ENCODE data around the gene CREB3. TPM values are rescaled to one million over a fixed set of nuclear protein-coding genes. Genes with fewer than 3 reads are reported as not detected.
A peak's percentile ranks its signal among the peaks of the same experiment; 100 is the strongest.

The CREB3 gene
- total RNA-seq, 1 donor from 2014 or later, result 29.2 TPM

DNA sequence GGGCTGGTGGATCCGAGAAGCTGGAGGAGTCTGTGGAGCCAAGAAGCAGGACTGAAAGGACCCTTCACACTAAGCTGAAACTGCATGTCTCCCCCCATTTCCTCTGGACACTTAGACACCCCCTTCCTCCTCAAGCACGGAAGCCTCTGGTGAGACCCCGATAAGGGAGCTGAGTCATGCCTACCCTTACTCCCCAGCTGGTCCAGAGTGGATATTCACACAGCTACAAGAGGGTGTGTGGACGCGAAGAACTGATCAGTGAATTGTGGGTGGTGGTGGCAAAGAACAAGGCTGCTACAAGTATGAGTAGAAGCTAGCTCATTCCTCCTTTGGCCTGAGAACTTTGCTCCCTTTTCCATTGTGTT lies 4.8 kb upstream of the CREB3 start:
- Mint-ChIP-seq H3K27me3 (ENCODE audit: unreplicated experiment) (peaks cover 16% of the 10 kb centered on the region), H3K27ac (ENCODE audit: unreplicated experiment) (no peak overlapping the region), H3K36me3 (ENCODE audit: low read depth, unreplicated experiment) (peaks cover 35% of the 10 kb centered on the region), H3K4me3 (ENCODE audit: unreplicated experiment) (no peak overlapping the region), H3K9me3 (ENCODE audit: unreplicated experiment) (no peaks in the 10 kb centered on the region), H3K4me1 (ENCODE audit: unreplicated experiment) (peaks cover 22% of the 10 kb centered on the region)
- DNase-seq (ENCODE audit: low spot score), result no peak
- TF ChIP-seq, protein P1, sequence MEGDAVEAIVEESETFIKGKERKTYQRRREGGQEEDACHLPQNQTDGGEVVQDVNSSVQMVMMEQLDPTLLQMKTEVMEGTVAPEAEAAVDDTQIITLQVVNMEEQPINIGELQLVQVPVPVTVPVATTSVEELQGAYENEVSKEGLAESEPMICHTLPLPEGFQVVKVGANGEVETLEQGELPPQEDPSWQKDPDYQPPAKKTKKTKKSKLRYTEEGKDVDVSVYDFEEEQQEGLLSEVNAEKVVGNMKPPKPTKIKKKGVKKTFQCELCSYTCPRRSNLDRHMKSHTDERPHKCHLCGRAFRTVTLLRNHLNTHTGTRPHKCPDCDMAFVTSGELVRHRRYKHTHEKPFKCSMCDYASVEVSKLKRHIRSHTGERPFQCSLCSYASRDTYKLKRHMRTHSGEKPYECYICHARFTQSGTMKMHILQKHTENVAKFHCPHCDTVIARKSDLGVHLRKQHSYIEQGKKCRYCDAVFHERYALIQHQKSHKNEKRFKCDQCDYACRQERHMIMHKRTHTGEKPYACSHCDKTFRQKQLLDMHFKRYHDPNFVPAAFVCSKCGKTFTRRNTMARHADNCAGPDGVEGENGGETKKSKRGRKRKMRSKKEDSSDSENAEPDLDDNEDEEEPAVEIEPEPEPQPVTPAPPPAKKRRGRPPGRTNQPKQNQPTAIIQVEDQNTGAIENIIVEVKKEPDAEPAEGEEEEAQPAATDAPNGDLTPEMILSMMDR (IDR thresholded peaks at IDR 0.05; ENCODE audit: unreplicated experiment), result no peak

DNA sequence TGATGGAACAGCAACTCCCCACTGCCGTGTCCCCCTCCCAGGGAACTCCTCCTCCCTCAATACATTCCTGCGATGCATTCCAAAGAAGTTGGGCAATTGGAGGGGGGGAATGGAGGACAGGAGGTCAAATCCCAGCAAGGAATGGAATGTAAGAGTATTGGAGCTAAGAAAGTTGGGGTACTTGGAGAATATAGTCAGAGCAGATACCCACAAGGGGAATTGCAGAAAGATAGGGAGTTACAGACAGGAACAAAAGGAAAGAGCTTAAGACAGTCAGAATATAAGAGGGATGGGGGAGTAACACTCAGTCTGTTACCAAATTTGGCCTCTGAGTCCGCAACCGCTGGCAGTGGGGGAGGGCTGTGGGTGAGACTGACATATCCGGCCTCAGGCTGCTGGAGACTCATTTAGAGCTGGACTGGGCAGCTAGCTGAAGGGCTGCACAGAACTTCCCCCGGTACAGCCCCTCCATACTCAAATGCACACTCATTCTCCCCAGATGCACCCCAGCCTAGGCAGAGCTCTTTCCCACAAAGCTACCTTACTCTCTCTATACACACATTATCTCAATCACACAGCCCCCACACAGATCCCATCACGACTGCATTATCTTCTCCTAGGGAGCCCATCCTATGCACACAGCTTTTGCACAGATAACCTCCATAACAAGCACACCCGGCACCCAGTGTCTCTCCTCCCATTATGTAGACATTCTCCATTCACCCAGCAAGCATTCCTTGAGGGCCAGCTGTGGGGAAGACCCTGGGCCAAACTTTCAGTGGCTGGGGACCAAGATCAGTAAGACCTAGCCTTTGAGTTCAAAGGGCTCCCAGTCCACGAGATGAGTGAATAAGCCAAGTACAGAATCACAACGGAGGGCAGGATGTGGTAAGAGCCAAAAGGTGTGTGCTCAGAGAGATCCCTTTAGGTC lies 4.2 kb upstream of the CREB3 start:
- Mint-ChIP-seq H3K4me1 (ENCODE audit: unreplicated experiment) (peaks cover 27% of the 10 kb centered on the region), H3K27ac (ENCODE audit: unreplicated experiment) (no peak overlapping the region), H3K27me3 (ENCODE audit: unreplicated experiment) (peaks cover 16% of the 10 kb centered on the region), H3K36me3 (ENCODE audit: low read depth, unreplicated experiment) (peaks cover 36% of the 10 kb centered on the region), H3K9me3 (ENCODE audit: unreplicated experiment) (no peaks in the 10 kb centered on the region), H3K4me3 (ENCODE audit: unreplicated experiment) (no peak overlapping the region)
- TF ChIP-seq, protein P1 (IDR thresholded peaks at IDR 0.05; ENCODE audit: unreplicated experiment), result no peak
- DNase-seq (ENCODE audit: low spot score), result peak; percentile 68

DNA sequence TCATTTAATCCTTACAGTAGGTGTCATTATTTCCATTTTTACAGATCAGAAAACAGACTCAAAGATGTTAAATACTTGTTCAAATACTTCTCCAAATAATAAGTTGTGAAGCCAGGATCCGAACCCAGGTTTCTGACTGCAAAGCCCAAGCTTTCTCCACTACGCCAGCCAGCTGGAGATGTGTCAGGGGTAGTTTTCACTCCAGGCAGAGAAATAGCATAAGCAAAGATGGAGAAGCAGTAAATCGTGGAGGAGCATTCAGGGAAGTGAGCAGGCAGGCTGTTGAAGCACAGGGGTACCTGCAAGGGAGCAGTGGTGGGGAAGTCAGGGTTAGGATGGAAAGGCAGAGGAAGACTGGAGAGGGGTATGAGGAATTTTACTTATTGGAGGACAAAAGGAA lies 3.4 kb upstream of the CREB3 start:
- H3K4me1 Mint-ChIP-seq (ENCODE audit: unreplicated experiment), result peaks cover 28% of the 10 kb centered on the region
- no peak for DNase-seq (ENCODE audit: low spot score)
- no peaks in the 10 kb centered on the region for H3K9me3 Mint-ChIP-seq (ENCODE audit: unreplicated experiment)
- H3K27me3 Mint-ChIP-seq (ENCODE audit: unreplicated experiment), result peaks cover 16% of the 10 kb centered on the region
- H3K4me3 Mint-ChIP-seq (ENCODE audit: unreplicated experiment), result no peak overlapping the region
- peaks cover 30% of the 10 kb centered on the region for H3K36me3 Mint-ChIP-seq (ENCODE audit: low read depth, unreplicated experiment)
- H3K27ac Mint-ChIP-seq (ENCODE audit: unreplicated experiment), result no peak overlapping the region
- TF ChIP-seq, protein P1 (IDR thresholded peaks at IDR 0.05; ENCODE audit: unreplicated experiment), result no peak

GRCh38 chr9:35729700-35730485 lies 2.6 kb upstream of the CREB3 start:
- DNase-seq (ENCODE audit: low spot score), result peak; percentile 39
- peaks cover 24% of the 10 kb centered on the region for H3K36me3 Mint-ChIP-seq (ENCODE audit: low read depth, unreplicated experiment)
- TF ChIP-seq, protein P1 (IDR thresholded peaks at IDR 0.05; ENCODE audit: unreplicated experiment), result peak; percentile 68
- peaks cover 15% of the 10 kb centered on the region for H3K27me3 Mint-ChIP-seq (ENCODE audit: unreplicated experiment)
- H3K9me3 Mint-ChIP-seq (ENCODE audit: unreplicated experiment), result no peaks in the 10 kb centered on the region
- no peak overlapping the region for H3K4me3 Mint-ChIP-seq (ENCODE audit: unreplicated experiment)
- no peak overlapping the region for H3K27ac Mint-ChIP-seq (ENCODE audit: unreplicated experiment)
- peaks cover 21% of the 10 kb centered on the region for H3K4me1 Mint-ChIP-seq (ENCODE audit: unreplicated experiment)

Measured in endothelial cell (in vitro differentiated cells).